LNCaP clone FGC (cell line): ENCODE data around the gene OR5K1.
A peak's percentile ranks its signal among the peaks of the same experiment; 100 is the strongest.

Source experiments
- DNase-seq: peaks from one replicate; pipeline ENCODE4 v3.0.0-alpha.2; 2011; ENCODE audit warnings: low read depth
- H3K4me3 ChIP-seq: 2 replicates; pipeline ENCODE4 v1.5.1; 2011; ENCODE audit warnings: mild to moderate bottlenecking, low read depth, low read length, control low read depth
- CTCF ChIP-seq: IDR thresholded peaks from 2 replicates; pipeline ENCODE4 v1.5.1; 2012; ENCODE audit warnings: mild to moderate bottlenecking; ENCODE audit not compliant: control insufficient read depth, insufficient read depth; ENCODE audit errors: extremely low read depth

Gene OR5K1

GRCh38 chr3:98462901-98463300 lies at the start of gene OR5K1:
OR5K1 (plus strand) TSS chr3:98463201; CDS start chr3:98469577, 6,376 bp downstream.
- H3K4me3 ChIP-seq = no peak within 1 kb of the TSS
- TF ChIP-seq CTCF = no peak
- no peak for DNase-seq

- no peak overlapping the region for H3K4me3 ChIP-seq
- no peak for DNase-seq
- TF ChIP-seq CTCF = no peak
Measured at GRCh38 chr3:98432575-98432974, 30.4 kb upstream of the OR5K1 start.

- no peak for DNase-seq
- TF ChIP-seq CTCF = no peak
- H3K4me3 ChIP-seq = no peak overlapping the region
Measured at GRCh38 chr3:98433764-98434163, 29.2 kb upstream of the OR5K1 start.

GRCh38 chr3:98434412-98434811 lies 28.6 kb upstream of the OR5K1 start:
- DNase-seq = no peak
- TF ChIP-seq CTCF = no peak
- no peak overlapping the region for H3K4me3 ChIP-seq

- H3K4me3 ChIP-seq = no peak overlapping the region
- DNase-seq = peak; percentile 32
- TF ChIP-seq CTCF = no peak
Measured at GRCh38 chr3:98440283-98440682, 22.7 kb upstream of the OR5K1 start.

GRCh38 chr3:98445949-98446406 lies 17.0 kb upstream of the OR5K1 start:
- no peak for DNase-seq
- TF ChIP-seq CTCF = no peak
- no peak overlapping the region for H3K4me3 ChIP-seq

GRCh38 chr3:98449606-98450193 lies 13.3 kb upstream of the OR5K1 start:
- DNase-seq = no peak
- no peak for TF ChIP-seq CTCF
- no peak overlapping the region for H3K4me3 ChIP-seq
